T47D (cell line): Measurements from ENCODE around the gene SNX25.
"Not testable (repeated sequence)": the region's sequence is repeated elsewhere in the genome, so short reads cannot be mapped to it uniquely, and the experiment has no call there.

Experiments used
- DNase-seq, 2 experiments: peaks; one replicate each; pipeline versions ENCODE4 v3.0.0 to v3.0.0-alpha.2; 2011 to 2012; ENCODE audit warnings: low read depth in 1 of 2, low spot score in 1 of 2
- JUND ChIP-seq: IDR thresholded peaks from 2 replicates; pipeline ENCODE4 v1.6.1; 2012; ENCODE audit warnings: low read depth
- in situ Hi-C: cut with HindIII; loops from 2 replicates; pipeline ENCODE4 v1.10.0; 2016; ENCODE audit warnings: low sequenced_read_pairs, low pct_unique_long_range_greater_than_20kb

The SNX25 gene

DNA sequence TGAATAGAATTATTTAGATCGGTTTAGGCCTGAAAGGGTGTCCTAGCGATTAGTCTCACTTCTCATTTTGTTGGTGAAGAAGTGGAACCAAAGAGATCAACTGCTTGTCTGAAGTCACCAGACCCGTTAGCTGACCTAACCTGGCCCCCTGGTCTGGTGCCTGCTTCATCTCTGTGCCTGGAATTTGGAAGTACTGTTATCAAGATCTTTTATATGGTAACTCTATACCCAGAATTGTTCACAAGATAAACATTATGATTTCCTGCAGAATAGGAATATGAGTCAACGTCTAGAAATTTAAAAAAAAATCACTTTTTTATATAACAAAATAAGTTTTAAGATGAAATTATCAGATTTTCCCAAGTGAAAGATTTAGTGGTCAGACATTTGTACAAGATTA, 149.1 kb downstream of the SNX25 start:
- in situ Hi-C loops: no loop called here
- no peak for DNase-seq
- TF ChIP-seq JUND: no peak

DNA sequence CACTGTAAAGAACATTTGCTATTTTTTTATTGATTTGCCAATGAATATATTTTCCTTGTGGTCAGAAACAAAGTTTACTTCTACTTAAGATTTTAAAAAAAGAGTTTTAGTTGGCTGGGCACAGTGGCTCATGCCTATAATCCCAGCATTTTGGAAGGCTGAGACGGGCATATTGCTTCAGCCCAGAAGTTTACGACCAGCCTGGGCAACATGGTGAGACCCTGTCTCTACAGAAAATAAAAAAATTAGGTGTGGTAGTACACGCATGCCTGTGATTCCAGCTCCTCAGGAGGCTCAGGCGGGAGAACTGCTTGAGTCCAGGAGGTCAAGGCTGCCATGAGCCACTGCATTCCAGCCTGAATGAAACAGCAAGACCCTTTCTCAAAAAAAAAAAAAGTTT, 149.6 kb downstream of the SNX25 start:
- no peak for TF ChIP-seq JUND
- in situ Hi-C loops: no loop called here
- DNase-seq: no peak

DNA sequence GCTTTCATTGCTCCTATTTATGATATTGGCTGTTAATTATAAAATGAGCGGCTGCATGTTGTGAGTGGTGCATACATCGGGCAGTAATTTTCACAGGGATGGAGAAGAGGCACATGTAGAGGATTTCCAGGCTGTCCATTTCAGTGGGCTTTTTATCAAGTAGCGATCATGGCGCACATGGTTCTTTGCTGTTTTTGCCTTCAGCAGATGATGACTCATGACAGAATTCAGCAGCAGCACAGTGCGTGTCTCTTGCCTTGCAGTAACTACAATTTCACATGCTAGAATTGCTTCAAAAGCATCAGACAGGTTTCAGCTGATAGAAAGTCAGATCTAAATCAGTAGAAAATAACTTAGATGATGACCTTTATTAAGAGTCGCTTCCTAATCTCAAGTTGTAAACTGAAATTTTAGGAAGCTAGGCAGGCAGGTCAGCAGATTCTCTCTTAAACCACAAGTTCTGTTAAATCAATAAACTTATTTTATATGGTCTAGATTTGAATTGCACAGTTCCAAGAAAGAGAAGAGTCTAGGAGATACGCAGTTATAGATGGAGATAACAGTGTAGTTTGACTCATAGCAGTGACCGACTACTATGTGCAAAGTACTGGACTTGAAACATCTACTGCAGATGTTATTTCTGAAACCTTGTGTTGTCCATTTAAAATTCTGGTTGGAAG, 150.5 kb downstream of the SNX25 start:
- no peak for DNase-seq
- in situ Hi-C loops: no loop called here
- TF ChIP-seq JUND: no peak

DNA sequence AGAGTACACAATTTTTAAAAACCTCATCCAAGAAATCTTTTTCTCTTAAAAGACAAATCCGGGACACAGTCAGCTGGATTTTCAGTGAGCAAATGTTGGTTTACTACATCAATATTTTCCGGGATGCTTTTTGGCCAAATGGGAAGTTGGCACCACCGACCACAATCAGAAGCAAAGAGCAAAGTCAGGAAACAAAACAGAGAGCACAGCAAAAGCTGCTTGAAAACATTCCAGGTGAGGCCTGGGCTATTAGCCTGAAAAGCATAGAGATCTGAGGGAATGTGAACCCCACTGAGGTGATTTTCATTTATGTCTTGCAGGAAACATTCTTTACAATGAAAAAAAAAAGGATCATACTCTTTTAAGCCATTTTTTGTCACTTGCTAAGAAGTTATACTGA, 152.5 kb downstream of the SNX25 start:
- in situ Hi-C loops: no loop called here
- no peak for TF ChIP-seq JUND
- DNase-seq: no peak

DNA sequence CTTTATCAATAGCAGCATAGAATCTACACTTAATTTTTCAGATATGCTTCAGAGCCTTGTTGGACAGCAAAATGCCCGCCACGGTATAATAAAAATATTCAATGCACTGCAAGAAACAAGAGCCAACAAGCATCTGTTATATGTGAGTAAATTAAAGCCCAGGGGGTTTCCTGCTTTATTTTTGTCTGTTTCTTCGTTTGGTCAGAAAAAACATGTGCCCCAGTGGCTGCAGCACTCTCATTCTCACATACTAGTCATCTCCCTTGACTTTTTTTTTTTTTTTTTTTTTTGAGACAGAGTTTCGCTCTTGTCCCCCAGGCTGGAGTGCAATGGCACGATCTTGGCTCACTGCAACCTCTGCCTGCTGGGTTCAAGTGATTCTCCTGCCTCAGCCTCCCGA, 153.2 kb downstream of the SNX25 start:
- DNase-seq, in situ Hi-C loops: not testable (repeated sequence)

DNA sequence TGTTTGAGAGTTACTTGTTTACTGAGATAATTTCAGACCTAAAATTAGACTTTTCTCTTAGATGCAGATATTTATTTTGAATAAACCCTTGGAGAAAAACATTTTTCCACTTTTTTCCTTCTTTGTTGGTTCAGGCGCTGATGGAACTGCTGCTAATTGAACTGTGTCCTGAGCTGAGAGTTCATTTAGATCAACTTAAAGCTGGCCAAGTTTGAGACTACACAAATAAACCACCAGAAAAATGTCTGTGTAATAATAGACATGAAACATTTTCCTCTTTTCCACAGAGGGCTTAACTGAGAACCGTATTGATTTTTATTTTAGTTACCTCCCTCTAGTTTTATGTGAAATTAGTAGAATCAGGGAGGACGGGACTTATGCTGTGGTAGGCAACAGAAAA, 153.9 kb downstream of the SNX25 start:
- no peak for DNase-seq
- in situ Hi-C loops: no loop called here
- no peak for TF ChIP-seq JUND

DNA sequence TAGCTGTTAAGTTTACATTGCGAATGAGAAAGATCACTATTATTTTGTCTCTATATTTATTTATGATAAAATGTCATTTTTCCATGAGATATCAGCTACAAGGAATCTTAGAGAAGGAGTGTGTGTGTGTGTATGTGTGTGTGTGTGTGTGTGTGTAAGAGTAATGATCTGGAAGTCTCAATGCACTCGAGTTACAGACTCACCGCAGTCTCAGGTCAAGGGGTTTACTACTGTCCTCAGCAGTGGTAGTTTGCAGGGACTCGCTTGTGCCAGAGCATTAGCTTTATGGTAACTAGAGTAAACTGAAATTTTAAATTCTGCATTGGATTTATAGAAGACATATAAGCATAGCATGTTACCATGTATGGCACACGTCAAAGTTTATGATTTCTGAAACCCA, 155.5 kb downstream of the SNX25 start:
- DNase-seq: no peak
- in situ Hi-C loops: no loop called here
- TF ChIP-seq JUND: no peak

DNA sequence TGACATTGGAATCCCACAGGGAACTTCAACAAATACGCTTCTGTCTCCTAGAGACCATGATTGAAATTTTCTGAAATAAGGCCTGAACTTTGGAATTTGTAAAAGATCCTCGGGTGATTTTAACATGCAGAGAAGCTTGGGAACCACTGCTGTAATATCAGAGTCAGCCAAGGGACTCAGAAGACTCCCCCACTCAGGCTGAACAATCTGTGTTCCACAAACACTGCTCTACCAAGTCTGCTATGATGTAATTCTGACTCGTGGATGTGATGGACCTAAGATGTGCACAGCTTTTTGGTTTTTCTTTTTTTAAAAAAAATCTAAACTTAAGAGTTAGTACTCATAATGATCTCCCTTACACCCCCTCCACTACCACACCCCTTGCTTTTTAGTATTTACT, 160.3 kb downstream of the SNX25 start:
- DNase-seq: no peak
- no peak for TF ChIP-seq JUND
- in situ Hi-C loops: no loop called here

DNA sequence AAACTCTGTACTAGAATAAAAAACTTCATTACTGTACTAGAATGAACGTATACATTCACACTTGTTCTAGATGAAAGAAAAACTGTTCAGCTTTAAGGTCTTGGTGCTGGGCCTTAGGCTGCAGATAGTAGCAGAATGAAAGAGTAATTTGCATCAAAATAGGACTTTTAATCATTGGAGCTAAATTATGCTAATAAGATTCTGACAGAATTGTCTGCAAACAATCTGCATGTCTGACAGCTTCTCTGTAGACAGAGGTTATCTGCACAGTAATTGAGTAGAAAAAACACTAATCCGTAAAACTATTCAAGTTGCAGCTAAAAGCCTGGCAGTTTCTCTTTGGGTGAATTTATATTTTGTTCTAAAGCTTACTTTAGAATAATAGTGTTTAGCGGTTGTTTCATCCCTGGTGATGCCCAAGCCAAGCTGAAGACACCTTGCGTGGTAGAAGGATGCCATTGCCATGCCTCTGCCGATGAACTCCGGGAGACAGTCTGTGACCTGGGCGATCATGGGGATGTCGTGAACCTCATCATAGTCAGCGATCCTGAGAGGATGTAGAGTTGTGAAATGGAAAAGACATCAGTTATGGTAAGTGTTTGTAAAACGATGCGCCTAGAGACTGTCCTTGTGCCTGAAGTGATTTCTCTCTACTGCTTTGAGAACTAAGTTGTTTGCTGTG, 161.0 kb downstream of the SNX25 start:
- DNase-seq: no peak
- in situ Hi-C loops: no loop called here
- TF ChIP-seq JUND: no peak

DNA sequence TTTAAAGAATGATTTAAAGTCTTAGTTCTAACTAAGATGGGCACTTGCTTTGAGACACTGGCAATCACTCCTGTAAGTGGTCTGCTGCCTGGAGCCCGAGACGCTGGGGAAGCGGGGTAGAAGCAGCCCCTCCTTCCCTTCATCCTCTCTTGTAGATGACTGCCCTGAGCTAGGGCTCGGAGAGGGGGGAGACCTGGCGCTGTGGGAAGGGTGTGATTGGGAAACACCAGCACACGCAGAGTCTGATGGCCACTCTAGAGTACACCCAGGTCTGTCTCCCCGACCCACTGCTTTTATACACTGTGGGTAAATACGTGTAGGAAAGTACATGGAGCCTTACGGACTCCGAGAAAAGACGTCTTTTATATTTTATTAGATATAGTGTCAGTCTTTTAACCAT, 162.3 kb downstream of the SNX25 start:
- DNase-seq: no peak
- in situ Hi-C loops: no loop called here
- TF ChIP-seq JUND: no peak

DNA sequence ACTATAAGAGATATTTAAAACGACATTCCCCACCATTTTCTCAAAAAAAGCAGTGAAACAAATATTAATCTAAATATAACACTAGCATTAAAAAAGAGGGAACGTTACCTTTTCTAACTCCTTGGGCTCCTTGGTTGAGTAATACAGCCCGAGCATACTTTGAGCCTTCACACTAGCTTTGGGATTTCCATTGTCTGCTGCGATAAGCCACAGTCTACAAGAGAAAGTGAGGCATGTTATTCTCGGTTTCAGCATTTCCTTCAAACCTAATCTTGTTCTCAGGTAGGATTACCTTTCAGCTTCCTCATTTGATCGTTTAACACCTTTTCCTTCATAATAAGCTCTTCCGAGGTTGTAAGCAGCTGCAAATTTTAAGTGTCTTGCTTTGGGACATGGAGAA, 164.6 kb downstream of the SNX25 start:
- TF ChIP-seq JUND: no peak

DNA sequence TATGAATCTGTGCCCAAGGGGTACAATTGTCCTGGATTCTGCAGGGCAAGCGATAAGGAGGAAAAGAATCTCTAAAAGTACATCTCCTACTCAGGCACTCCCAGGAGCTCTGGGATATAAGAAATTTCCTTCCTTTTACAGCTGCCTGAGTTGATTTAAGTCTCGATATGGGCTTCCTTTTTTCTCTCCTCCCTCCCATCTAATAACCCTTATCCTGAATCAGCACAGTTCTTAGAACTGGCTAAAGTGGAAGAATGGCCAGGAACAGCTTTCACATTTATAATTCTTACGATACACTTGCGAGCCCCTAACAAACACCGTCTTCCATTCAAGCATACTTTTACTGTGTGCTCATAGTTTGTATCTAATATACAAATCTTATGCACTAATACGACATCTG, 165.2 kb downstream of the SNX25 start:
- DNase-seq: no peak
- in situ Hi-C loops: no loop called here
- no peak for TF ChIP-seq JUND

More for the DNA sequence above, 164.6 kb downstream of the SNX25 start:
- no peak for DNase-seq
- in situ Hi-C loops: no loop called here

DNA sequence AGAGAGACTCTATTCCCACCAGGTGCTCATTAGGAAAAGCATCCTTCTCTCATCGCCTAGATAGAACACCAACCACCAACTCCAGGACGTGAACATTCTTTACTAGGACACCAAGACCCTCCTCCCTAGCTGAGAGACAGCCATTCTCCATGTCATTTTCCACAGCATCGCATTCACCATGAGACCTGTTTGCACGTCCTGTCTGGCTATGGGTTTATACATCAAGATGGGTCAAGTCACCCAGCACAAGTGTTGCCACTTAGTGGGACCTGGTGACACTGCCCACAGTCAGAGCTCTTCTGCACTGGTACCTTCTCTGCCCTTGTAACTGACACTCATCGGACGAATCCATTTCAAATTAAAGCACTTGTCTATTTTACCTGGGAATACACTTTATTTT, 168.9 kb downstream of the SNX25 start:
- TF ChIP-seq JUND: no peak
- in situ Hi-C loops: no loop called here

More for the DNA sequence above, 168.9 kb downstream of the SNX25 start:
- no peak for DNase-seq
